Measurements from ENCODE around the gene AURKB. TPM values are rescaled to one million over a fixed set of nuclear protein-coding genes. Genes with fewer than 3 reads are reported as not detected.

AURKB gene
- total and polyA plus RNA-seq, 2 of the 13 experiments (the other 11 are each of a cell fraction or from before 2014, with no cell fraction given): 29.5 to 75.3 TPM

GRCh38 chr17:8231701-8232100 lies 21.3 kb upstream of the AURKB start (continued):
- TF ChIP-seq ZNF503 (CRISPR knock-in tag; IDR thresholded peaks at IDR 0.05) (no peak), ZNF414 (CRISPR knock-in tag; IDR thresholded peaks at IDR 0.05) (no peak), SP1 (IDR thresholded peaks at IDR 0.05) (no peak), SP1 (CRISPR knock-in tag; IDR thresholded peaks at IDR 0.05) (no peak), CTCF (CRISPR knock-in tag; IDR thresholded peaks at IDR 0.05) (no peak), RFX3 (CRISPR knock-in tag; IDR thresholded peaks at IDR 0.05) (no peak)

GRCh38 chr17:8227238-8227581 lies 16.8 kb upstream of the AURKB start:
- no peak overlapping the region for H3K27ac ChIP-seq (ENCODE audit: extremely low read length, insufficient read depth, low read length)
- no peak overlapping the region for H3K4me2 ChIP-seq (ENCODE audit: low read depth, low read length)
- H3K36me3 ChIP-seq (replicated peaks in 1 of 2; ENCODE audit: control insufficient read depth in 1 of 2, insufficient read depth in 2 of 2, low read length in 2 of 2): peaks cover 21 to 52% of the 10 kb centered on the region in 2 experiments
- BruUV-seq (replicated peaks): no TSS peak
- H3K27me3 ChIP-seq (ENCODE audit: control insufficient read depth in 1 of 2, insufficient read depth in 2 of 2, low read length in 2 of 2): no peaks in the 10 kb centered on the region; a peak in 1 of 5 replicates
- H3K9ac ChIP-seq (ENCODE audit: insufficient read depth, low read depth, low read length): no peak overlapping the region
- H4K20me1 ChIP-seq (ENCODE audit: insufficient read depth, low read length): peaks cover 4% of the 10 kb centered on the region; the same call in 1 of the 2 replicates
- H3K4me3 ChIP-seq (replicated peaks in 1 of 3; ENCODE audit: insufficient read depth in 1 of 3, low read depth in 2 of 3, low read length in 3 of 3): no peak overlapping the region
- H3K4me1 ChIP-seq (ENCODE audit: insufficient read depth, low read length): peaks cover 8% of the 10 kb centered on the region
- no peaks in the 10 kb centered on the region for H3K79me2 ChIP-seq (ENCODE audit: insufficient read depth, low read length)
- H2AFZ ChIP-seq (ENCODE audit: low read length): no peak overlapping the region
- WGBS (ENCODE audit: low lambda C conversion rate): 95% methylated on average over 4 of the region's 4 CpGs
- no peak for FAIRE-seq
- ChIA-PET POLR2A (interaction anchor here (1.0 to 1.7 kb wide), 3 partner anchors 21 to 68 kb away, joined by 3 to 7 read pairs (median 5); partner anchors contain the start of genes CTC1 and SLC25A35), CTCF (ENCODE audit: low intra/inter-chr PET ratio, low total read pairs) (no interaction called here)
- TF ChIP-seq ETV5 (CRISPR knock-in tag; IDR thresholded peaks at IDR 0.05; ENCODE audit: borderline replicate concordance): no peak
- TF ChIP-seq ZNF574 (CRISPR knock-in tag; IDR thresholded peaks at IDR 0.05): no peak
- no peak for TF ChIP-seq MATR3 (CRISPR knock-in tag; IDR thresholded peaks at IDR 0.05)
- no peak for TF ChIP-seq SNAPC5 (CRISPR knock-in tag; IDR thresholded peaks at IDR 0.05; ENCODE audit: borderline replicate concordance)
- TF ChIP-seq ZNF7 (CRISPR knock-in tag; IDR thresholded peaks at IDR 0.05): no peak
- no peak for TF ChIP-seq CERS6 (CRISPR knock-in tag; IDR thresholded peaks at IDR 0.05)
- 0 out of 2 replicates have a peak, but pooled peaks have one; percentile 3 for TF ChIP-seq ZC3H13 (CRISPR knock-in tag; IDR thresholded peaks at IDR 0.05)
- no peak for TF ChIP-seq NFYC (CRISPR knock-in tag; IDR thresholded peaks at IDR 0.05)
- no peak for ATAC-seq
- no peak for DNase-seq (ENCODE audit: low spot score)
- in situ Hi-C loops (cut with HindIII; ENCODE audit: extremely low pct_ligation_motif_present, low pct_unique_long_range_greater_than_20kb) (no loop called here), intact Hi-C loops (cut with micrococcal nuclease; ENCODE audit: unreplicated experiment) (no loop called here)
- no peaks in the 10 kb centered on the region for H3K9me3 ChIP-seq (ENCODE audit: low read length)

Measured in HepG2 (cell line).